Natural killer cell (primary cell): Measurements from ENCODE around the gene ASF1A. TPM values are rescaled to one million over a fixed set of nuclear protein-coding genes. Genes with fewer than 3 reads are reported as not detected.

Source experiments
- ATAC-seq, 3 donors: fragments of 150-1000 bp in 2 of 3; fragments of 200-7000 bp in 1 of 3; cut with Tn5 transposase; 1 replicate in 1 of 3; 2 replicates in 2 of 3; pipeline ENCODE4 v1.10.0; 2021; ENCODE audit warnings: mild to moderate bottlenecking in 2 of 3, moderate library complexity in 2 of 3
- DNase-seq, 2 donors: peaks; one replicate each; pipeline versions ENCODE4 v3.0.0 to v3.0.0-alpha.2; 2013 to 2021; ENCODE audit warnings: mixed read lengths in 1 of 2
- H3K27ac ChIP-seq: one replicate; pipeline ENCODE4 v1.5.1; 2013; ENCODE audit warnings: mild to moderate bottlenecking, low read length
- H3K27me3 ChIP-seq: one replicate; pipeline ENCODE4 v1.6.1; 2013; ENCODE audit warnings: low read length; ENCODE audit not compliant: control insufficient read depth, insufficient read depth
- H3K36me3 ChIP-seq: one replicate; pipeline ENCODE4 v1.6.1; 2013; ENCODE audit warnings: low read length; ENCODE audit not compliant: control insufficient read depth, insufficient read depth
- H3K4me1 ChIP-seq: one replicate; pipeline ENCODE4 v1.6.1; 2013; ENCODE audit warnings: low read length; ENCODE audit not compliant: control insufficient read depth, insufficient read depth
- H3K4me3 ChIP-seq: one replicate; pipeline ENCODE4 v1.5.1; 2013; ENCODE audit warnings: low read length
- H3K9me3 ChIP-seq: one replicate; pipeline ENCODE4 v1.6.1; 2013; ENCODE audit warnings: low read length; ENCODE audit not compliant: control insufficient read depth, insufficient read depth
- H3K27ac Mint-ChIP-seq, 2 donors: one replicate each; pipeline ENCODE4 v1.8.0; 2022; ENCODE audit warnings: mild to moderate bottlenecking in 2 of 2, mixed read lengths in 2 of 2, moderate library complexity in 1 of 2
- H3K27me3 Mint-ChIP-seq, 2 donors: one replicate each; pipeline ENCODE4 v1.8.0; 2022; ENCODE audit warnings: low read depth in 2 of 2, mixed read lengths in 2 of 2
- H3K36me3 Mint-ChIP-seq: one replicate; pipeline ENCODE4 v1.8.0; 2022; ENCODE audit warnings: mixed read lengths
- H3K4me1 Mint-ChIP-seq, 2 donors: one replicate each; pipeline ENCODE4 v1.8.0; 2022; ENCODE audit warnings: mixed read lengths in 2 of 2
- H3K4me3 Mint-ChIP-seq: one replicate; pipeline ENCODE4 v1.8.0; 2022; ENCODE audit warnings: mild to moderate bottlenecking, moderate library complexity, mixed read lengths
- H3K9me3 Mint-ChIP-seq, 2 donors: one replicate each; pipeline ENCODE4 v1.8.0; 2022; ENCODE audit warnings: mixed read lengths in 2 of 2
- WGBS: methylation state at CpG from one replicate; pipeline ENCODE4 v1.1.7; 2013; ENCODE audit warnings: missing lambda C conversion rate; ENCODE audit not compliant: insufficient coverage; 5-methylcytosine and 5-hydroxymethylcytosine counted together
- intact Hi-C: fragments of 100-400 bp; cut with micrococcal nuclease; formaldehyde crosslinking; loops from one replicate; pipeline ENCODE4 v1.14.2; 2022
- total RNA-seq, 4 donors: library from RNA; stranded (reverse); fragments of 120-200 nt in 1 of 4; gene quantifications; one replicate each; pipeline versions ENCODE4 v1.2.3 to v1.2.4, GENCODE V29; 2013 to 2022
- TF ChIP-seq, protein P1 (sequence below): fragments of 200-600 bp; IDR thresholded peaks from one replicate; pipeline ENCODE4 v1.8.0; 2022; ENCODE audit warnings: antibody characterized with exemption

Gene ASF1A
- total RNA-seq, 3 donors from 2014 or later (not counting 1 experiment from before 2014, with no cell fraction given), result 9.2 to 14.5 (median 10.8) TPM

GRCh38 chr6:118905851-118906250, 11.9 kb downstream of the ASF1A start:
- H3K4me1 ChIP-seq, result no peaks in the 10 kb centered on the region
- H3K9me3 ChIP-seq, result no peaks in the 10 kb centered on the region
- Mint-ChIP-seq H3K4me1 (peaks cover 20 to 22% of the 10 kb centered on the region in 2 donors), H3K36me3 (peaks cover 6% of the 10 kb centered on the region), H3K9me3 (no peaks in the 10 kb centered on the region), H3K4me3 (no peak overlapping the region), H3K27ac (no peak overlapping the region), H3K27me3 (no peaks in the 10 kb centered on the region)
- 82% methylated on average over 3 of the region's 4 CpGs for WGBS
- ATAC-seq, result no peak
- H3K36me3 ChIP-seq, result peaks cover 75% of the 10 kb centered on the region
- H3K4me3 ChIP-seq, result no peak overlapping the region
- H3K27me3 ChIP-seq, result no peaks in the 10 kb centered on the region
- TF ChIP-seq, protein P1, sequence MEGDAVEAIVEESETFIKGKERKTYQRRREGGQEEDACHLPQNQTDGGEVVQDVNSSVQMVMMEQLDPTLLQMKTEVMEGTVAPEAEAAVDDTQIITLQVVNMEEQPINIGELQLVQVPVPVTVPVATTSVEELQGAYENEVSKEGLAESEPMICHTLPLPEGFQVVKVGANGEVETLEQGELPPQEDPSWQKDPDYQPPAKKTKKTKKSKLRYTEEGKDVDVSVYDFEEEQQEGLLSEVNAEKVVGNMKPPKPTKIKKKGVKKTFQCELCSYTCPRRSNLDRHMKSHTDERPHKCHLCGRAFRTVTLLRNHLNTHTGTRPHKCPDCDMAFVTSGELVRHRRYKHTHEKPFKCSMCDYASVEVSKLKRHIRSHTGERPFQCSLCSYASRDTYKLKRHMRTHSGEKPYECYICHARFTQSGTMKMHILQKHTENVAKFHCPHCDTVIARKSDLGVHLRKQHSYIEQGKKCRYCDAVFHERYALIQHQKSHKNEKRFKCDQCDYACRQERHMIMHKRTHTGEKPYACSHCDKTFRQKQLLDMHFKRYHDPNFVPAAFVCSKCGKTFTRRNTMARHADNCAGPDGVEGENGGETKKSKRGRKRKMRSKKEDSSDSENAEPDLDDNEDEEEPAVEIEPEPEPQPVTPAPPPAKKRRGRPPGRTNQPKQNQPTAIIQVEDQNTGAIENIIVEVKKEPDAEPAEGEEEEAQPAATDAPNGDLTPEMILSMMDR, result no peak
- H3K27ac ChIP-seq, result no peak overlapping the region
- intact Hi-C loops, result no loop called here
- no peak for DNase-seq

- intact Hi-C loops, result no loop called here
- H3K9me3 Mint-ChIP-seq, result no peaks in the 10 kb centered on the region
Measured at GRCh38 chr6:118908441-118908840, 14.5 kb downstream of the ASF1A start.

DNA sequence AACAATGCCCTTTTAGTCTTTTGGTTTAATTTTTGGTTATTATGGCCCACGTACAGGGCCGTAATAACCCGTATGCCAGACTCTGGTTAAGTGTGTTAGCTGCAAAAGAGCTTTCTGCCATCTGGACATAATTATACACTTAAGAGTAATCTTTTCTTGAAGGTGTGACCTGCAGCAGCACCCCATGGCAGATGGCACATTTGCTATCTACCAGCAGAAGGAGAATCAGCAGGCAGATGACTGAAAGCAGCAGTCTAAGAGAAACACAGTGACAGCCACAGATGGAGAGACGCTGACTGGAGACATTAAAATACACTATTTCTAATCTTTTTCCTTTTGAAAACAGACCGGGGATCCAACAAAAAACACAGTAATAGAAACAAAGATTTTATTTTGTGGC, 18.7 kb downstream of the ASF1A start:
- Histone ChIP-seq H3K36me3 (peaks cover 82% of the 10 kb centered on the region), H3K27ac (no peak overlapping the region), H3K27me3 (no peaks in the 10 kb centered on the region), H3K4me3 (no peak overlapping the region), H3K4me1 (no peaks in the 10 kb centered on the region), H3K9me3 (no peaks in the 10 kb centered on the region)
- DNase-seq (no peak), ATAC-seq (no peak)
- 100% methylated on average over 1 of the region's 5 CpGs for WGBS
- Mint-ChIP-seq H3K4me1 (no peaks in the 10 kb centered on the region), H3K4me3 (no peak overlapping the region), H3K9me3 (no peaks in the 10 kb centered on the region), H3K27me3 (no peaks in the 10 kb centered on the region), H3K36me3 (peaks cover 6% of the 10 kb centered on the region), H3K27ac (no peak overlapping the region)
- TF ChIP-seq, protein P1, result no peak
- intact Hi-C loops, result no loop called here

More at GRCh38 chr6:118908441-118908840, 14.5 kb downstream of the ASF1A start:
- Histone ChIP-seq H3K27ac (no peak overlapping the region), H3K36me3 (peaks cover 81% of the 10 kb centered on the region), H3K9me3 (no peaks in the 10 kb centered on the region), H3K27me3 (no peaks in the 10 kb centered on the region), H3K4me3 (no peak overlapping the region), H3K4me1 (no peaks in the 10 kb centered on the region)
- WGBS, result no CpG with 5 or more reads among the region's 1 CpG
- no peak overlapping the region for H3K27ac Mint-ChIP-seq
- H3K4me3 Mint-ChIP-seq, result no peak overlapping the region
- DNase-seq (no peak), ATAC-seq (no peak)
- peaks cover 6 to 12% of the 10 kb centered on the region in 2 donors for H3K4me1 Mint-ChIP-seq
- peaks cover 6% of the 10 kb centered on the region for H3K36me3 Mint-ChIP-seq
- no peaks in the 10 kb centered on the region for H3K27me3 Mint-ChIP-seq
- TF ChIP-seq, protein P1, result no peak

- TF ChIP-seq, protein P1, result no peak
- no peak for ATAC-seq
Measured at GRCh38 chr6:118913161-118913560, 19.2 kb downstream of the ASF1A start.

More at GRCh38 chr6:118913161-118913560, 19.2 kb downstream of the ASF1A start:
- no peaks in the 10 kb centered on the region for H3K4me1 ChIP-seq
- WGBS, result 100% methylated on average over 2 of the region's 2 CpGs
- Mint-ChIP-seq H3K4me1 (no peaks in the 10 kb centered on the region), H3K4me3 (no peak overlapping the region), H3K9me3 (no peaks in the 10 kb centered on the region), H3K27ac (no peak overlapping the region), H3K36me3 (peaks cover 6% of the 10 kb centered on the region), H3K27me3 (no peaks in the 10 kb centered on the region)
- no peak overlapping the region for H3K27ac ChIP-seq
- intact Hi-C loops, result no loop called here
- no peaks in the 10 kb centered on the region for H3K27me3 ChIP-seq
- no peak overlapping the region for H3K4me3 ChIP-seq
- no peak for DNase-seq
- H3K9me3 ChIP-seq, result no peaks in the 10 kb centered on the region
- H3K36me3 ChIP-seq, result peaks cover 78% of the 10 kb centered on the region
